Kidney glomerular epithelial cell (primary cell): Measurements from ENCODE around the gene GIT2.
"Not testable (repeated sequence)": the region's sequence is repeated elsewhere in the genome, so short reads cannot be mapped to it uniquely, and the experiment has no call there.

Experiments
- DNase-seq: peaks from one replicate; lab custom pipeline; 2025; lab: John Stamatoyannopoulos, UW

Gene GIT2

GRCh38 chr12:109920261-109920780 lies 75.8 kb downstream of the GIT2 start:
- no peak for DNase-seq

- no peak for DNase-seq
These were observed 76.7 kb downstream of the GIT2 start for GRCh38 chr12:109919456-109919855.

- no peak for DNase-seq
These were observed 80.1 kb downstream of the GIT2 start for GRCh38 chr12:109916045-109916444.

- no peak for DNase-seq
These were observed 80.8 kb downstream of the GIT2 start for GRCh38 chr12:109915171-109916040.

- no peak for DNase-seq
These were observed 81.7 kb downstream of the GIT2 start for GRCh38 chr12:109914461-109914860.

- DNase-seq = no peak
These were observed 83.3 kb downstream of the GIT2 start for GRCh38 chr12:109912855-109913321.

GRCh38 chr12:109910969-109911348 lies 85.2 kb downstream of the GIT2 start:
- DNase-seq = no peak

GRCh38 chr12:109910254-109910968 lies 85.8 kb downstream of the GIT2 start:
- DNase-seq = no peak

GRCh38 chr12:109905301-109905700 lies 90.9 kb downstream of the GIT2 start:
- DNase-seq = no peak

GRCh38 chr12:109902891-109903418 lies 93.2 kb downstream of the GIT2 start:
- DNase-seq = no peak

- no peak for DNase-seq
These were observed 95.2 kb downstream of the GIT2 start for GRCh38 chr12:109900752-109901580.

- peak; percentile 79 for DNase-seq
These were observed 96.1 kb downstream of the GIT2 start, which contains the start of gene TCHP for GRCh38 chr12:109899783-109900751. Gene TCHP, plus strand, starts transcription at chr12:109900274. Its CDS starts 2,753 bp downstream, at chr12:109903027.

- DNase-seq = not testable (repeated sequence)
These were observed 96.8 kb downstream of the GIT2 start for GRCh38 chr12:109899345-109899744.

GRCh38 chr12:109897029-109897428 lies 99.1 kb downstream of the GIT2 start:
- no peak for DNase-seq

- DNase-seq = no peak
These were observed 100.0 kb downstream of the GIT2 start for GRCh38 chr12:109896188-109896587.

- no peak for DNase-seq
These were observed 101.2 kb downstream of the GIT2 start for GRCh38 chr12:109894939-109895338.

- DNase-seq = no peak
These were observed 102.7 kb downstream of the GIT2 start for GRCh38 chr12:109893261-109893995.

- DNase-seq = no peak
These were observed 103.4 kb downstream of the GIT2 start for GRCh38 chr12:109892748-109893147.

GRCh38 chr12:109892165-109892715 lies 103.9 kb downstream of the GIT2 start:
- no peak for DNase-seq
